HG02610 (cell line): ENCODE measurements around the gene DNAJC27.

ENCODE experiments used
- ATAC-seq: cut with Tn5 transposase; IDR thresholded peaks from one replicate; pipeline ENCODE4 v1.9.1; 2021; ENCODE audit warnings: mild to moderate bottlenecking, moderate library complexity; ENCODE audit not compliant: unreplicated experiment

DNAJC27 gene

GRCh38 chr2:24926602-24927252, 45.0 kb downstream of the DNAJC27 start:
- ATAC-seq: no peak

DNA sequence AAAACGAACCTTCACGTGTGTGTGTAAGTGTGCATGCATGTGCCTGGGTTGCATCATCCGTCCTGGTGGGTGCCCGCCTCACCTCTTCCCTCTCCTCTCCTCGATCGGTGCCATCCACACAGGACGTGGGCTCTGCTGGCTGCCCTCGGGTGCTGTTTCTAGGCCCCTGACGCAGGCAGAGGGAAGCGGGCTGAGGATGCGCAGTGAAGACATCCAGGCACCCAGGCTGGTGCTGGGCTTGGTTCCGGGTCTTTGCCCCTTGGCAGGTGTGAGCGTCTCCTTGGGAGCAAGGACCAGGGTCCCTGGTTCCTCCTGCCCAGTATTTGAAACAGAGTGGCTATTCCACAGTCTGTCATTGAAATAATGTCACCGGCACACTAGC, 45.5 kb downstream of the DNAJC27 start:
- no peak for ATAC-seq

DNA sequence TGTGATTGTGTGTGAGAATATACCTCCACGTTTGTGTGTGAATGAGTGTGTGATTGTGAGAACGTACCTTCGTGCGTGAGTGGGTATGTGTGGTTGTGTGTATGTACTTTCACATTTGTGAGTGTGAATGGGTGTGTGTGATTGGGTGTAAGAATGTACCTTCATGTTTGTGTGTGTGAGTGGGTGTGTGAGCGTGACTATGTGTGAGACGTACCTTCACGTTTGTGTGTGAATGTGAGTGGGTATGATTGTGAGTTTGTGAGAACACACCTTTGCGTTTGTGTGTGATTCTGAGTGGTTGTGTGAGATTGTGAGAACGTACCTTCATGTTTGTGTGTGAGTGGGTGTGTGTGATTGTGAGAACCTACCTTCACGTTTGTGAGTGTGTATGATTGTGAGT, 45.9 kb downstream of the DNAJC27 start:
- ATAC-seq: no peak

- no peak for ATAC-seq
Measured at GRCh38 chr2:24924732-24925131, 47.0 kb downstream of the DNAJC27 start.

DNA sequence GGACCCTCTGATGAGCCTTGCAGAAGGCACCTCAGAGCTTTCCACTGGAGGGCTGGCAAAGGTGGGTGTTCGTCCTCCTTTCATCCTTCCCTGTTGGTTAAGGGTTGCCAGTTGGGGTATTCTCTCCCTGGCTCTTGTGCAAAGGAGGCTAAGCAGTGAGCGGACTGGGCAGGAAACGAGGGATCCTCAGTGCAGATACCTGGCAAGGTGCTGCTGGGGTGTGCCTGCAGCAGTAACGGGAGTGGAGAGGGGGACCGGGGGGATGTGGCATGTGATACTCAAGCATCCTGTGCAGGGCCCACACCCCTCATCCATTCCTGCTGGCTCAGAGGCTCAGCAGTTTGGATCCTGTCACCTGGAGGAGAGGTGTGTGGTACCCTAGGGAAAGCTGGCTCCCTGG, 47.5 kb downstream of the DNAJC27 start:
- ATAC-seq: no peak

GRCh38 chr2:24923106-24923505, 48.6 kb downstream of the DNAJC27 start:
- no peak for ATAC-seq

GRCh38 chr2:24922556-24922955, 49.2 kb downstream of the DNAJC27 start:
- no peak for ATAC-seq

DNA sequence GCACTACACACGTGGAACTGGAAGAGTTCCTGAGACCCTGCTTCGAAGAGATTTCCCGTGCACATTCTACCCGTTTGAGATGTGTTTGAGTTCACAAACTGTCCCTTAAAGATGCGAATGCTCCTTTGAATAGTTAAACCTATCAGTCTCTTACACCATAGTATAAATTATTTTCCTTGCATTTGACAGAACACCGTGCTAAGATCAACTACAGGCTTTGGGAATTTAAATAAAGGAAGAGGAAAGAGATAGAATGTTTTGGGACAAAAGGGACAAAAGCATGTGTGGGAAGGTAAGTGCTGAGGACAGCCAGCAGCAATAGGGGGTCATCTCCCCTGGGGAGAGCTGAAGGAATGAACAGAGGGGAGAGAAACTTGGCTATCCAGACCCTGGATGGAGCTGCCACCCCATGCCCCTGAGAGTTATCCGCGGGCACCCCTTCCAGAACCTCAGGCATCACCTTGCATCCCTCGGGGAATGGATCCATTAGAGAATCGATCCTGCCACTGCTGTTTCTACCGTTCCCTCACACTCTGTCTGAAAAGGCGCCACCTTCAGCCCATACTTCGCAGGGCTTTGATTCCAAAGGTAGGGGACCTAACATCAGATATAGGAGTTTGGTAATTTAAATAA, 50.8 kb downstream of the DNAJC27 start:
- ATAC-seq: no peak

DNA sequence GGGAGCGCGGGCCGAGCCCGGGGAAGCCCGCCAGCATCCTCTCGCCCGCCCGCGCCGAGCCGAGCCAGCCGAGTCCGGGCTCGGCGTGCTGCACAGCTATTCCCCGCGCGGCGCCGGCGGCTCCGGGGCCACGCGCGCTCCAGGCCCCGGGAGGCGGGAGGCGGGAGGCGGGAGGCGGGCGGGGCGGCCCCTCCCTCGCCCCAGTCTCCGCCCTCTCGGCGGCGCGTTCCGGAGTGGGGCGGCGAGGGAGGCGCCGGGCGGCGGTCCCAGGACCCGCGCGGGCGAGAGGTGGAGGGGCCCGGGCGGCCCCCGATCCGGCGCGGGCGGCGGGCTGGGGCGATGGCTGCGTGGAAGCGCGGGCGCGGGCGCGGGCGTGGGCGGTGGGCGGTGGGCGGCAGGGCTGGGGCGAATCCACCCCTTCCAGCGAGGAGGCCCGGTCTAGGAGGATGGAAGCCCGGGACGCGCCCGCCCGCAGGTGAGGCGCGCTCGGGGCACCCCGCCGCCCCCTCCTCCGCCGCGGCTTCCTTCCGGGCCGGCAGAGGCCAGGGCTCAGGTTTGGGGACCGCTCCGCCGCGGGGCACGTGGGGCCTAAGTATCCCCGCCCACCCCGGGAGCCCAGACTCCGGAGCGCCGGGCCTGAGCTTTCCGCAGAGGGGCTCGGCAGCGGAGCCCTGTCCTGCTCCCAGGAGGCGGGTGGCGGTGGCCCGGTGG, 51.5 kb downstream of the DNAJC27 start, which contains the start of gene ADCY3:
Gene ADCY3, minus strand, starts transcription at position 140 of the 711 bp plus-strand sequence. CDS start 1,250 bp downstream, outside the sequence.
- ATAC-seq: peak; percentile 57

DNA sequence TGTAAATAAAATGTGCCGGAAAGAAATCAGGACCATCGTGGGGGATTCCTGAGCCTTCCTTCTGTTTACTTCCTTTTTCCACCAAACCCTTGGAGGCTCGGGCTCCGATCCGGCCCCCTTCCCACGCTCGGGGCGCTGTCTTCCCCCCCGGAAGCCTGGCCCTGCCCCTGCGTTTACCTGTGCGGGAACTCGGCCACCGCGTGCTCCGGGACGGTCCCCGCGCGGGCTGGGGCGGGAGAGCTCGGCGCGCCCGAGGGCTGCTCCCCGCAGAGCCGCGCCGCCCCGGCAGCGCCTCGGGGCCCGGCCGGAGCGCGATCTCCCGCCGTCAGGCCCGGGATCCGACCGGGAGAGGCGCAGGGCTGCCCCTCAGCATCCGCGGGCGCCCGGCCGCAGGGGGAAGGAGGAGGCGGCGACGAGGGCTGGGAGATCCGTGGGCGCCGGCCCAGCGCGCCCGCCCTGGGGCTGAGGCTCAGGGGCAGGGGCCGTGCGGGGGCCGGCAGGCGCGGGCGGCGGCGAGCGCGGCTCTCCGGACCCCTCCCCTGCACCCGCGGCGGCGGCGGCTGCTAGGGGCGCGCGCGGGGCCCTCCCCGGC, 52.2 kb downstream of the DNAJC27 start:
- ATAC-seq: peak; percentile 23

DNA sequence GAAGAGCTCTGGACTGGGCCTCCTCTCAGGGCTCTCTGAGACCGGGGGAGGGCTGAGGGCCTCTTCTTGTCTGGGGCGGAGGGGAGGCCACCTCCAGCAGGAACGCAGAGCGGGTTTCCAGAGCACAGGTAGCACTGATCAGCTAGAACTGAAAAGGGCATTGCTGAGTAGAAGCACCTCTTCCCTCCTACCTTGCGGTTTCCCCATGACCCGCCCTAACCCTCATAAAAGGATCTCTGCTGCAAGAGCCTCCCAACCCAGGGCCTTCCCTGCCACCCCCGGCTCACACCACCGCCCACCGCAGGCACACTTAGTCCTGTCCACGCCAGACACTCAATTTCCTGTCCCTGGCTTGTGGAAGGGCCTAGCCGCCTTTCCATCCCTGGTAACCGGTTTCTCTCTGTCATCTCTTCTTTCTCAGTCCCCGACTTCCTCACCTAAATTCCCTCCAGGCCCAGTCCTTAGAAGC, 52.7 kb downstream of the DNAJC27 start:
- no peak for ATAC-seq

DNA sequence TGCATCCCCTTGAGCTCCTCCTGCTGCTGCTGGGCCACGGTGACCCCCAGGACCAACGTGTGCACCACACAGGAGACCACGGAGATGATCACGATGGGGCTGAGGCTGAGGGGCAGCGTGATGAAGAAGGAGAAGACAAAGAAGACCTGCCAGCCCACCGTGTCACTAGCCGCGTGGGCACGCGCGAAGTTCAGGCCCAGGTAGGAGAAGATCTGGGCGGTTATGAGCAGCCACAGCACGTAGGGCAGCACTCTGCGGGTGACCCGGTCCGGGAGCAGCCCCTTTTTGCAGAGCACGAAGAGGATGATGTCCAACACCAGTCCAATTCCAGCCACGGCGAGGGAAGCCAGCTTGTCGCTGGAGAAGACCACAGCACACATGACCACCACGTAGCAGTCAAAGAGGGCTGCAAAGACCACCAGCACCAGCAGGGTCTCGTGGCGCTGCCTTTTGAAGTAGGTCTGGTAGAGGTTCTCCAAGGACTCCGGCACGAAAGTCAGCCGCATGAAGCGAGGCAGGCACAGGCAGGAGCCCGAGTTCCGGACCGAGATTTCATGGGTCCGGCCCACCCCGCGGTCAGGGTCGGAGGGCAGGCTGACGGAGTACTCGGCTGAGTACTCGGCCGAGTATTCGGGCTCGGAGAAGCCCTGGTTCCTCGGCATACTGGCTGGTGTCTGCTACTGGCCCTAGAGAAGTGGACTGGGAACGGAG, 53.3 kb downstream of the DNAJC27 start:
- no peak for ATAC-seq

GRCh38 chr2:24917731-24918325, 53.9 kb downstream of the DNAJC27 start:
- no peak for ATAC-seq

DNA sequence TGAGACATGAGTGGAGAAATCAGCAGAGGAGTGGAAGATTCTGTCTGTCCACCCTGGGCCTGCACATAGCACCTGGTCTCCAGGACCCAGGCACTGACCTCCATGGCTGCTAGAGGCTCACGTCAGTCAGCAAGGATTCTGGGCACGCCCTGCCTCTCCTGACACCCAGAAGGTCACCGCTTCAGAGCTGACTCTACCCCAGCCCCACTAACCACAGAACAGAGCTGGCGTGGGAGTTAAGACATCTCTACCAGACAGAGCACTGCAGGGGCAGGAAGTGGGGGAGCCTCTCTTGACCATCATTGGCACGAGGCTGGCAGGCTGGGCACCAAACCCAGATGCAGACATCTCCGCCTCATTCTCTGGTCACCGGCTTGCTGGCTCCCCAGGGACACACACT, 54.7 kb downstream of the DNAJC27 start:
- ATAC-seq: no peak

- ATAC-seq: no peak
Measured at GRCh38 chr2:24915796-24916195, 56.0 kb downstream of the DNAJC27 start.

GRCh38 chr2:24915175-24915574, 56.6 kb downstream of the DNAJC27 start:
- ATAC-seq: no peak

DNA sequence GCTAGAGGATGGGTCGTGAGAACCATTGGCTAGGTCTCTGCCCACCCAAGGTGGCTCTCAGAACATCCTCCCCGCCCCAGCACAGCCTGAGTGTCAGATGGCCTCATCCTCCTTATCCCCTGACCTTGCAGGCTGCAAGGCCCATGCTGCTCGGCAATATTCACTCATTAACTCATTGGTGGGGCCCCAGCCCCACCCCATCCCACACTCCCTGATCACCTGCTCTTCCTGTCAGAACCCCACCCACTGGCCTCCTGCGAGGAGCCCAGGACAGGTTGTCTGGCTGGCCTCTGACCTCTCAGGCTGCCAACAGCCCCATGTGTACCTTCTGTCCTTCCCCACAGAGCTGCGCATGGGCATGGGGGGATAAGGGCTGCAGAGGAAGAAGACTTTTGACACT, 57.0 kb downstream of the DNAJC27 start:
- no peak for ATAC-seq

- no peak for ATAC-seq
Measured at GRCh38 chr2:24913911-24914310, 57.8 kb downstream of the DNAJC27 start.

DNA sequence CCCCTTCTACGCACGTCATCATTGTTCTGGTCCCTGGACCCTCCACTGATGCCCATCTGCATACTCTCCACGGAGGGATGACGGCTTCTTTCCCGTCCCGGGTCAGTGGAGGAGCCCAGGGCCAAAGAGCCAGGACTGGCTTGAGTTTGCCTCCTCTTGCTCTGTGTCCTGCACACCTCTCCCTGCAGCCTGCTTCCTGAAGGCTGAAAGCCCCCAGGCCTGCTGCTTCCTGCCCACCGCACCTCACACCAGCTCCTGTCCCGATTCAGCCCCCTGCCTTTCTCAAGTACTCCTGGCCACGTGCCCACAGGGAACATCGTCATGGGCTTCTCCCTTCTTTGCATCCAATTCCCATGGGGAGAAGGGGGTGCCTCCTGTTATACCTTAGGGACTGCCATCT, 58.8 kb downstream of the DNAJC27 start:
- ATAC-seq: no peak

DNA sequence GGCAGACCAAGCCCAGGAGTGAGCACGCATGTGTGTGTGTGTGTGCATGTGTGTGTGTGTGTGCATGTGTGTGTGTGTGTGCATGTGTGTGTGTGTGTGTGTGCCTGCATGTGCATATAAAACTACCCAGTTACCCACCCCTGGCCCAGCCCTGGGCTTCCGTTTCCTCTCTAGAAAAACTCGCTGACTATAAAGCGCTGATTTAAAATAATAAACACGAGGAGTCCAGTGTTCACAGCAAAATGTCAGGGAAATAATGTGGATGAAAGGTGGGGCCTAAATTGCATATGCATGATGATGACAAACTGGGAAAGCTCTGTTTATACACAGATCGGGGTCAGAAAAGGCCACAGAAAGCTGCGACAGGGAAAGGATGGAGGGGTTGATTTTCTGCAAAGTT, 59.2 kb downstream of the DNAJC27 start:
- no peak for ATAC-seq

- no peak for ATAC-seq
Measured at GRCh38 chr2:24910245-24910644, 61.5 kb downstream of the DNAJC27 start.
